NCI-H2227 (cell line): ENCODE measurements around the gene GLDN.

Source experiments
- DNase-seq: peaks from one replicate; lab custom pipeline; 2025; ENCODE audit not compliant: unreplicated experiment; lab: John Stamatoyannopoulos, UW

Gene GLDN

GRCh38 chr15:51356147-51356546 lies 14.7 kb downstream of the GLDN start:
- DNase-seq, result no peak

GRCh38 chr15:51356983-51357382 lies 15.5 kb downstream of the GLDN start:
- no peak for DNase-seq

- no peak for DNase-seq
Measured at GRCh38 chr15:51359981-51360380, 18.5 kb downstream of the GLDN start.

- no peak for DNase-seq
Measured at GRCh38 chr15:51363383-51363782, 21.9 kb downstream of the GLDN start.

GRCh38 chr15:51365417-51365816 lies 24.0 kb downstream of the GLDN start:
- DNase-seq, result no peak

- no peak for DNase-seq
Measured at GRCh38 chr15:51366071-51366470, 24.6 kb downstream of the GLDN start.

- DNase-seq, result no peak
Measured at GRCh38 chr15:51366920-51367319, 25.5 kb downstream of the GLDN start.

- DNase-seq, result no peak
Measured at GRCh38 chr15:51367322-51367976, 26.0 kb downstream of the GLDN start.

GRCh38 chr15:51368307-51368706 lies 26.9 kb downstream of the GLDN start:
- DNase-seq, result no peak

- no peak for DNase-seq
Measured at GRCh38 chr15:51368751-51369450, 27.4 kb downstream of the GLDN start.

GRCh38 chr15:51369451-51369761 lies 28.0 kb downstream of the GLDN start:
- DNase-seq, result no peak

- DNase-seq, result no peak
Measured at GRCh38 chr15:51371266-51371665, 29.8 kb downstream of the GLDN start.

- DNase-seq, result no peak
Measured at GRCh38 chr15:51374131-51374530, 32.7 kb downstream of the GLDN start.

- DNase-seq, result no peak
Measured at GRCh38 chr15:51375966-51376640, 34.6 kb downstream of the GLDN start.

GRCh38 chr15:51377038-51377786 lies 35.8 kb downstream of the GLDN start:
- DNase-seq, result no peak

- no peak for DNase-seq
Measured at GRCh38 chr15:51378406-51378805, 37.0 kb downstream of the GLDN start.

- DNase-seq, result no peak
Measured at GRCh38 chr15:51379390-51379789, 37.9 kb downstream of the GLDN start.

- peak; percentile 68 for DNase-seq
Measured at GRCh38 chr15:51380999-51381806, 39.7 kb downstream of the GLDN start.

- peak; percentile 49 for DNase-seq
Measured at GRCh38 chr15:51382787-51383186, 41.3 kb downstream of the GLDN start.

- no peak for DNase-seq
Measured at GRCh38 chr15:51386029-51386428, 44.6 kb downstream of the GLDN start.

GRCh38 chr15:51386486-51386885 lies 45.0 kb downstream of the GLDN start:
- DNase-seq, result no peak
